ENCODE measurements around the gene RAB34.

RAB34 gene

GRCh38 chr17:28703552-28704218, 14.0 kb downstream of the RAB34 start:
- no peaks in the 10 kb centered on the region for H3K9me2 ChIP-seq (replicated peaks; ENCODE audit: insufficient read depth, low read length)
- H3K4me2 ChIP-seq (ENCODE audit: low read depth, low read length, poor library complexity, severe bottlenecking), result no peak overlapping the region
- H3K9me3 ChIP-seq (ENCODE audit: insufficient read depth, low read length), result no peaks in the 10 kb centered on the region
- H3K36me3 ChIP-seq (ENCODE audit: low read length), result no peaks in the 10 kb centered on the region; the same call in 1 of the 2 replicates
- no peaks in the 10 kb centered on the region; the same call in 1 of the 2 replicates for H3F3A ChIP-seq (ENCODE audit: insufficient read depth)
- no peak overlapping the region for H2AFZ ChIP-seq (ENCODE audit: low read depth, low read length, severe bottlenecking)
- no peaks in the 10 kb centered on the region for H3K27me3 ChIP-seq (ENCODE audit: low read length)
- no peak overlapping the region for H3K9ac ChIP-seq (ENCODE audit: low read length)
- TF ChIP-seq CTCF (IDR thresholded peaks at IDR 0.05; ENCODE audit: insufficient read depth, low read length, poor library complexity, severe bottlenecking) (no peak), EZH2phosphoT487 (conservative IDR thresholded peaks at IDR 0.05; ENCODE audit: low read length) (no peak)
- no peaks in the 10 kb centered on the region for H3K79me2 ChIP-seq (ENCODE audit: insufficient read depth, low read length)
- H3K27ac ChIP-seq (ENCODE audit: low read depth, low read length), result no peak overlapping the region
- H4K20me1 ChIP-seq (ENCODE audit: low read depth, low read length), result no peaks in the 10 kb centered on the region
- no peak overlapping the region for H3K4me3 ChIP-seq (ENCODE audit: insufficient read depth, low read length, poor library complexity, severe bottlenecking)

- no peaks in the 10 kb centered on the region for H3K79me2 ChIP-seq (ENCODE audit: insufficient read depth, low read length)
- TF ChIP-seq CTCF (IDR thresholded peaks at IDR 0.05; ENCODE audit: insufficient read depth, low read length, poor library complexity, severe bottlenecking) (no peak), EZH2phosphoT487 (conservative IDR thresholded peaks at IDR 0.05; ENCODE audit: low read length) (no peak)
- H2AFZ ChIP-seq (ENCODE audit: low read depth, low read length, severe bottlenecking), result no peak overlapping the region
- no peaks in the 10 kb centered on the region; the same call in 1 of the 2 replicates for H3F3A ChIP-seq (ENCODE audit: insufficient read depth)
- no peak overlapping the region for H3K9ac ChIP-seq (ENCODE audit: low read length)
- H3K4me3 ChIP-seq (ENCODE audit: insufficient read depth, low read length, poor library complexity, severe bottlenecking), result no peak overlapping the region
- H3K27ac ChIP-seq (ENCODE audit: low read depth, low read length), result no peak overlapping the region
- no peaks in the 10 kb centered on the region for H4K20me1 ChIP-seq (ENCODE audit: low read depth, low read length)
- H3K9me2 ChIP-seq (replicated peaks; ENCODE audit: insufficient read depth, low read length), result no peaks in the 10 kb centered on the region
- no peaks in the 10 kb centered on the region for H3K27me3 ChIP-seq (ENCODE audit: low read length)
- no peaks in the 10 kb centered on the region for H3K9me3 ChIP-seq (ENCODE audit: insufficient read depth, low read length)
- no peaks in the 10 kb centered on the region; the same call in 1 of the 2 replicates for H3K36me3 ChIP-seq (ENCODE audit: low read length)
- H3K4me2 ChIP-seq (ENCODE audit: low read depth, low read length, poor library complexity, severe bottlenecking), result no peak overlapping the region
These were observed 14.9 kb downstream of the RAB34 start for GRCh38 chr17:28702752-28703150.

GRCh38 chr17:28702026-28702751, 15.5 kb downstream of the RAB34 start:
- no peak overlapping the region for H3K27ac ChIP-seq (ENCODE audit: low read depth, low read length)
- TF ChIP-seq EZH2phosphoT487 (conservative IDR thresholded peaks at IDR 0.05; ENCODE audit: low read length), result no peak
- TF ChIP-seq CTCF (IDR thresholded peaks at IDR 0.05; ENCODE audit: insufficient read depth, low read length, poor library complexity, severe bottlenecking), result no peak
- no peak overlapping the region for H3K4me2 ChIP-seq (ENCODE audit: low read depth, low read length, poor library complexity, severe bottlenecking)
- no peaks in the 10 kb centered on the region for H4K20me1 ChIP-seq (ENCODE audit: low read depth, low read length)
- no peak overlapping the region for H2AFZ ChIP-seq (ENCODE audit: low read depth, low read length, severe bottlenecking)
- no peaks in the 10 kb centered on the region for H3K27me3 ChIP-seq (ENCODE audit: low read length)
- H3K9ac ChIP-seq (ENCODE audit: low read length), result no peak overlapping the region
- no peaks in the 10 kb centered on the region for H3K9me3 ChIP-seq (ENCODE audit: insufficient read depth, low read length)
- H3K79me2 ChIP-seq (ENCODE audit: insufficient read depth, low read length), result no peaks in the 10 kb centered on the region
- H3K36me3 ChIP-seq (ENCODE audit: low read length), result no peaks in the 10 kb centered on the region; the same call in 1 of the 2 replicates
- no peaks in the 10 kb centered on the region for H3K9me2 ChIP-seq (replicated peaks; ENCODE audit: insufficient read depth, low read length)
- H3K4me3 ChIP-seq (ENCODE audit: insufficient read depth, low read length, poor library complexity, severe bottlenecking), result no peak overlapping the region
- H3F3A ChIP-seq (ENCODE audit: insufficient read depth), result no peaks in the 10 kb centered on the region

Data from SU-DHL-6 (cell line).